ENCODE data around the gene DZIP3.

DNA sequence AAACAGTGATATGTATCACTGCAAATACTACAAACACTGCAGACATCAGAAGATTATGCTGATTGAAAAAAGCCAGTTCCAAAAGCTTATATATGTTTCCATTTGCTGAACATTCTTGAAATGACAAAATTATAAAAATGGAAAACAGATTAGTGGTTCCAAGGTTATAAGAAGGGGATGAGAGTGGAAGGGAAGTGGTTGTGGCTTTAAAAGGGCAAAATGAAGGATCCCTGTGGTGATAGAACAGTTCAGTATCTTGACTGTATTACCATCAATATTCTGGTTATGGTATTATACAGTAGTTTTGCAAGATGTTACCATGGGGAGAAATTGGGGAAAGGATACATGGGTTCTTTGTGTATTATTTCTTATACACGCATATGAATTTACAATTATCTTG is 77.8 kb downstream of the DZIP3 start:
- TF ChIP-seq POLR2AphosphoS5 (IDR thresholded peaks at IDR 0.05; ENCODE audit: borderline replicate concordance, low read depth, low read length) (no peak), EZH2 (IDR thresholded peaks at IDR 0.05) (no peak)

Data from SK-N-MC (cell line).